Activated CD4-positive, CD25-positive, alpha-beta regulatory T cell treated with anti-CD3 and anti-CD28 coated beads, Interleukin-2, amount 50 U/mL, for 16 hours (primary cell): ENCODE results near the gene CTTN.

ENCODE experiments used
- DNase-seq: peaks from one replicate; pipeline ENCODE4 v3.0.0-alpha.2; 2020; ENCODE audit warnings: low read depth, low spot score

CTTN gene

GRCh38 chr11:70397983-70398833 lies at the start of gene CTTN:
Gene CTTN, plus strand, starts transcription at chr11:70398529. Its CDS starts 8,769 bp downstream, at chr11:70407298.
- peak; percentile 42 for DNase-seq

GRCh38 chr11:70348608-70349007 lies 49.7 kb upstream of the CTTN start:
- no peak for DNase-seq

- no peak for DNase-seq
Measured at GRCh38 chr11:70351646-70352045, 46.7 kb upstream of the CTTN start.

- no peak for DNase-seq
Measured at GRCh38 chr11:70352100-70352499, 46.2 kb upstream of the CTTN start.

GRCh38 chr11:70352601-70353000 lies 45.7 kb upstream of the CTTN start:
- no peak for DNase-seq

- DNase-seq, result no peak
Measured at GRCh38 chr11:70353329-70353728, 45.0 kb upstream of the CTTN start.

- no peak for DNase-seq
Measured at GRCh38 chr11:70353900-70354568, 44.3 kb upstream of the CTTN start.

- DNase-seq, result no peak
Measured at GRCh38 chr11:70354629-70355028, 43.7 kb upstream of the CTTN start.

- no peak for DNase-seq
Measured at GRCh38 chr11:70358753-70359152, 39.6 kb upstream of the CTTN start.

GRCh38 chr11:70359451-70360205 lies 38.7 kb upstream of the CTTN start:
- no peak for DNase-seq

- DNase-seq, result no peak
Measured at GRCh38 chr11:70360211-70360610, 38.1 kb upstream of the CTTN start.

- no peak for DNase-seq
Measured at GRCh38 chr11:70364178-70364577, 34.2 kb upstream of the CTTN start.

GRCh38 chr11:70364745-70365543 lies 33.4 kb upstream of the CTTN start:
- peak; percentile 6 for DNase-seq

- DNase-seq, result no peak
Measured at GRCh38 chr11:70365544-70365927, 32.8 kb upstream of the CTTN start.

- DNase-seq, result no peak
Measured at GRCh38 chr11:70367071-70367470, 31.3 kb upstream of the CTTN start.

- no peak for DNase-seq
Measured at GRCh38 chr11:70368961-70369360, 29.4 kb upstream of the CTTN start.

- no peak for DNase-seq
Measured at GRCh38 chr11:70371241-70371640, 27.1 kb upstream of the CTTN start.

- DNase-seq, result no peak
Measured at GRCh38 chr11:70372076-70372475, 26.3 kb upstream of the CTTN start.

GRCh38 chr11:70376621-70377020 lies 21.7 kb upstream of the CTTN start:
- DNase-seq, result no peak

GRCh38 chr11:70377645-70378044 lies 20.7 kb upstream of the CTTN start:
- DNase-seq, result no peak

- no peak for DNase-seq
Measured at GRCh38 chr11:70378506-70379134, 19.7 kb upstream of the CTTN start.
